GM21723 (cell line): ENCODE results near the gene ORC6.

Source experiments
- ATAC-seq: cut with Tn5 transposase; IDR thresholded peaks from one replicate; pipeline ENCODE4 v1.9.1; 2021; ENCODE audit warnings: mild to moderate bottlenecking, moderate library complexity; ENCODE audit not compliant: unreplicated experiment

ORC6 gene

DNA sequence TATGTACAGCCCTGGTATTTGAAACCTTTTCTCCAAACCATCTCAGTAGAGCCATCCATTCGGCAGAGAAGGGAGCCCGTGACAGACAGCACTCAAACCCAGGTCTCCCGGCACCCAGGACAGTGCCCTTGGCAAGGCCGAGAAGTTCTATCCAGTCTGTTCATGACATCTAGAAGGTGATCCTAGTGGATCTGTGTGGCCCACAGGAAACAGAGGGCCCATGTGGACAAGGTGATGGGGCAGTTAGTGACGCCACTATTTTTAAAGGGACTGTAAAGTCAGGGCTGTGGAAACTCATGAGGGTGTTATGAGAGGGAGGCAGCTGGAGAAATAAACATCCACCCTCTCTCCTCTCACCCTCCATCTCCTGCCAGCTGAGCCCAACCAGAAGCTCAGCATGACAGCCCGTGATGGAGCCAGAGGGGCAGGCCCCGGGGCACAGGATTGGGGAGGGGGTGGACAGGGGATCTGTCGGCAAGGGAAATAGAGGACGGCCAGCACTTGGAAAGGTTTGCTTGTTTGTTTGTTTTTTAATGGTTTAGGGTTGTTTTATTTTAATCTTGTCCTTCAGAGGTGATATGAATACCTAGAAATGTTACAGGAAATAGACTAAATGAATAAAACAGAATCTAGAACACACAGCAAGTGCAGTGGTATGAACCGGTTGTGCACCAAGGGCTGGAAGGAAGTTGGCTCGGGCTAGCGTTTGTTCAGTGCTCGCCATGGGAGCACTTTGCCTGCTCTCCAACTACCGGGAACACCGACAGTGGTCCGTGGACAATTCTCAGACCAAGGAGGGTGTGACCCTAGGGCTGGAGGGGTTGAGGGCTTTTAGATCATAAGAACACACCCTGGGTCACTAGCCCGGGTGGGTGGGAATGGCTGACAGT, 41.6 kb downstream of the ORC6 start:
- no peak for ATAC-seq

DNA sequence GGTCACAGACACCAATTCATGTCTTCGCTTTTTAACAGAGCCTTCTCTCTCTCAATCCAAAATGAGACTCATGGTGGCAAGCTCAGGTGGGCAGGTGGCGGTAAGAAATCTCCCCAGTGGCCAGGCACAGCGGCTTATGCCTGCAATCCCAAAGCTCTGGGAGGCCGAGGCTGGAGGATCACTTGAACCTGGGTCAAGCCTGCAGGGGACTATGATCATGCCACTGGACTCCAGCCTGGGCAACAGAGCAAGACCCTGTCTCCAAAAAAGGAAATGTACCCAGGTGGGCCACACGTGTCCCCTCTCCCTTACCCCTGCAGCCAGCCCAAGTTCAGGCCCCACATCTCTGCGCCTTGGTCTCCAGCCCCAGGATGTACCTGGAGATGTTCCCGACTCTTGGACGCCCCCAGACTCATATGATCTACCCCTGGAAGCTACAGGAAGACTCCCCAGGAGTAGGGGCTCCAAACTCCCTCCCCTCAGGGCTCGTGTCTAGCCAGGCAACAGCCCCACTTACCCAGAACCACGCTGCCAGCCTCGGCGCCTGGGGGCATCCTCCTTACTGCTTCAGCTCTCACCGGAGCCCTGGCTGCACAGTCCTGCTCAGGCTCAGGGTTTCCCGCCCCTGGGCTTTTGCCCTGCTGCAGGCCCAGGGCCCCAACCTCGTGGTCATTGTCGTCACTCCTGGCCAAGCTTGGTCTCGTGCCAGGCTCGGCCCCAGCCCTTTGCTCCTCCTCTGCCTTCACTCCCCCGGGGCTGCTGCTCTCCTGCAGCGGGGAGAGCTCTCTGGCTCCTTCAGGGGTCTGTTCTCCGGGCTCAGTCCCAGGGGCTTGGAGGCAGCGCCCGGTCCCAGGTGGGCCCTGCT, 42.5 kb downstream of the ORC6 start:
- ATAC-seq: no peak

- ATAC-seq: no peak
These were observed 43.1 kb downstream of the ORC6 start for GRCh38 chr16:46732561-46732960.

DNA sequence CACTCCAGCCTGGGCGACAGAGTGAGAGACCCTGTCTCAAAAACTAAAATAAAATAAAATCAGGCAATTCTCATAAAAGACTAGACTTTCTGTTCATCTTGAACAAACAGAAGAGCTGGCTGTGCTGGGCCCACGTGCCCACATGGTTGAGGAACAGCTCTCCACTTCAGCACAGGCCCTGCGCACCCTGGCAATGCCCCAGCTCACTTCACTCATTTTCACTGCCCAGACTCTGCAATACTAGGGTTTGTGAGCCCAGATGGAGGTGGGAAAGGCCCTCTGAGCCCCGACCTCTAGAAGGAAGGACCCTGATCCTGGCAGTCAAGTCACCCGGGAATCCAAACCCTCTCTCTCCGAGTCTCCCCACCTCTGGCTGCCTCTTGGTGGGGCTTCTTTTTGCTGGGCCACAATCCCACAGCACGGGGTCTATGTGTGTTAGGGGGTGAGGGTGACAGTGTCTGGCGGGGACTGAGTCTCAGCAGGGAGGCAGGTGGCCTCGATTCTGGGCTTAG, 43.9 kb downstream of the ORC6 start:
- no peak for ATAC-seq

DNA sequence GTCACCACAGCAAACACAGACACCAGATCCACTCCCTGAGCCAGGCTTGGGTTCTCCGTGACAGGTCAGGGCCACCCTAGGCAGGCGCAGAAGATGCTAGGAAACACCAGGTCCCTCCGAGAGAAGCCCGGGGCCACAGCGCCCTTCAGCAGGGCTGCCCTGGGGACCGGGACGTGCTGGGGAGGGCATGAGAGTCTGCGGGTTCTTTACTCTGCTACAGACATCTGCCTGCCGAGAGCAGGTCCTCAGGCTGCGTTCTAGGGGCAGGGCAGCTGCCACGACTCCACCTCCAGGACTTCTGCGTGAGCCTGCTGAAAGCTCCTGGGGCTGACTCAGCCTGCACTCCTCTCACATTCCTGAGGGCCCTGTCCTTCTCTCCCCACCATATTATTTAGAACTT, 47.2 kb downstream of the ORC6 start:
- ATAC-seq: no peak

- no peak for ATAC-seq
These were observed 48.3 kb downstream of the ORC6 start for GRCh38 chr16:46737621-46738214.

GRCh38 chr16:46739934-46740333, 50.5 kb downstream of the ORC6 start:
- no peak for ATAC-seq

GRCh38 chr16:46743232-46743719, 53.8 kb downstream of the ORC6 start:
- peak; percentile 72 for ATAC-seq

GRCh38 chr16:46745617-46746016, 56.2 kb downstream of the ORC6 start:
- no peak for ATAC-seq

- no peak for ATAC-seq
These were observed 57.6 kb downstream of the ORC6 start for GRCh38 chr16:46746821-46747776.
